Hepatocyte (in vitro differentiated cells): ENCODE data around the gene CKB. TPM values are rescaled to one million over a fixed set of nuclear protein-coding genes. Genes with fewer than 3 reads are reported as not detected.

ENCODE experiments used
- DNase-seq: peaks from one replicate; pipeline ENCODE4 v3.0.0-alpha.2; 2016; ENCODE audit warnings: low spot score
- H2AFZ ChIP-seq: fragments of 200-600 bp; sonication (generic); 2 replicates; pipeline ENCODE4 v1.6.0; 2016; ENCODE audit warnings: antibody characterized with exemption, mild to moderate bottlenecking
- H3K27ac ChIP-seq: fragments of 200-600 bp; sonication (generic); 2 replicates; pipeline ENCODE4 v1.5.1; 2016; ENCODE audit warnings: mild to moderate bottlenecking
- H3K27me3 ChIP-seq: fragments of 200-600 bp; sonication (generic); 2 replicates; pipeline ENCODE4 v1.6.1; 2016
- H3K36me3 ChIP-seq: fragments of 200-600 bp; sonication (generic); replicated peaks from 2 replicates; pipeline ENCODE4 v1.5.1; 2016; ENCODE audit warnings: low read depth; ENCODE audit not compliant: insufficient read depth
- H3K4me1 ChIP-seq: fragments of 200-600 bp; sonication (generic); 2 replicates; pipeline ENCODE4 v1.5.1; 2016; ENCODE audit warnings: mild to moderate bottlenecking, moderate library complexity; ENCODE audit not compliant: insufficient read depth
- H3K4me2 ChIP-seq: fragments of 200-600 bp; sonication (generic); 2 replicates; pipeline ENCODE4 v1.6.0; 2016
- H3K4me3 ChIP-seq: fragments of 200-600 bp; sonication (generic); 2 replicates; pipeline ENCODE4 v1.5.1; 2016; ENCODE audit warnings: mild to moderate bottlenecking
- H3K79me2 ChIP-seq: fragments of 200-600 bp; sonication (generic); 2 replicates; pipeline ENCODE4 v1.6.0; 2017; ENCODE audit warnings: mild to moderate bottlenecking
- H3K9me2 ChIP-seq: fragments of 200-600 bp; sonication (generic); replicated peaks from 2 replicates; pipeline ENCODE4 v1.6.0; 2017; ENCODE audit warnings: mild to moderate bottlenecking; ENCODE audit not compliant: insufficient read depth
- H3K9me3 ChIP-seq: fragments of 200-600 bp; sonication (generic); 2 replicates; pipeline ENCODE4 v1.5.1; 2016; ENCODE audit warnings: low read depth, mild to moderate bottlenecking
- H4K20me1 ChIP-seq: fragments of 200-600 bp; sonication (generic); 2 replicates; pipeline ENCODE4 v1.6.0; 2016; ENCODE audit warnings: mild to moderate bottlenecking; ENCODE audit not compliant: insufficient read depth, poor library complexity, severe bottlenecking
- EZH2 ChIP-seq: fragments of 200-600 bp; sonication (generic); IDR thresholded peaks from 2 replicates; pipeline ENCODE4 v1.6.1; 2016; ENCODE audit warnings: antibody characterized with exemption, mild to moderate bottlenecking, borderline replicate concordance
- EZH2phosphoT487 ChIP-seq: fragments of 200-600 bp; sonication (generic); IDR thresholded peaks from one replicate; pipeline ENCODE4 v1.6.1; 2018; ENCODE audit warnings: antibody characterized with exemption, mild to moderate bottlenecking, low read depth, moderate library complexity; ENCODE audit not compliant: unreplicated experiment, severe bottlenecking
- WGBS: methylation state at CpG from one replicate; pipeline ENCODE4 v1.1.6; 2016; ENCODE audit warnings: low lambda C conversion rate; ENCODE audit errors: missing lambda C conversion rate; 5-methylcytosine and 5-hydroxymethylcytosine counted together
- polyA plus RNA-seq: library from polyadenylated mRNA; unstranded; fragments of >200 nt; fragmentation: Nextera tagmentation; extraction: Ambion mirVana; gene quantifications from 2 replicates; pipeline ENCODE4 v1.2.1, GENCODE V29; 2016
- total RNA-seq: library from RNA; depleted of rRNA; stranded (reverse); fragments of >200 nt; gene quantifications from 2 replicates; pipeline ENCODE4 v1.2.3, GENCODE V29; 2014
- TF ChIP-seq, protein P1 (sequence below): fragments of 200-600 bp; sonication (generic); IDR thresholded peaks from 2 replicates; pipeline ENCODE4 v1.5.1; 2016; ENCODE audit warnings: antibody characterized with exemption, mild to moderate bottlenecking; ENCODE audit not compliant: poor library complexity

CKB gene
- total and polyA plus RNA-seq, 2 experiments from 2014 or later: 682 to 2,829 TPM

DNA sequence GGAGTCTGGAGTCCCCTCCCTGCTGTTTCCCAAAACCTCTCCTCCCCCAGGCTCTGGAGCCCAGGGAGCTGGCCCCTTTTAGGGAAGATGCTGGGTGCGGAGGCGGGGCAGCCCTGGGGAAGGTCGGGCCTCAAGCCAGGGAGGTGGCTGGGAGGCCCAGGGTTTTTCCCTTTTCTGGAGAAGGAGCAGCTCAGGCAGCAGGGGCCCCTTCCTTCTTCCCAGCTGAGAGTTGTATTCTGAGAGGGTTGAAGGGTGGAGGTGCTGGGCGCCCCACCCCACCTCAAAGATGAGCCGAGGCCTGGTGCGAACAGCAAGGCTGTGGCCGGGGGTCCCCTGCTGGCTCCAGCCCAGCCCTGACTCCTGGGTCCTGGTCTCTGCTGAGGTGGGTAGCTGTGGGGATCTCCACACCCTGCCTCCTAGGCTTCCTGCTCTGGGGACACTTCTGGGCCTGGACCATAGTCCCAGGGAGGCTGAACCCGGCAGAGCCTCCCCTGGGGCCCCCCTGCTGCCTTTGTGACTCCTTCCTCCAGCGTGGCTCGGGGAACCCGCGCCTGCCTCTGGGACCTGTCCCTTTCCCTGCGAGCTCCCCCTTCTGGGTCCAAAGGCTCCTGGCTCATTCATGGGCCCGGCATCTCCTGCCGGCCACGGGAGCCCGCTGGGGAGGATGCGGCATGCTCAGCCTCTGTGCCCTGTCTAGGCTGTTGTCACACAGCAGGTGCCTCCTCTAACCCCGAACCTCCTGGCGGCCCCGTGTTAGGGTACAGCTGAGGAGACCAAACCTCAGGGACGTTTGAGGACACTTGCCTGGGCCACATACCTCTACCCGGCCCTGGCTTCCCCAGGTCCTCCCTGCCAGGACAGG, 10.7 kb upstream of the CKB start:
- Histone ChIP-seq H3K4me3 (no peak overlapping the region), H3K4me2 (no peak overlapping the region), H3K4me1 (peaks cover 9% of the 10 kb centered on the region), H3K9me2 (no peaks in the 10 kb centered on the region), H3K79me2 (peaks cover 27% of the 10 kb centered on the region), H3K9me3 (no peaks in the 10 kb centered on the region), H4K20me1 (no peaks in the 10 kb centered on the region), H3K27me3 (no peaks in the 10 kb centered on the region), H3K27ac (no peak overlapping the region), H2AFZ (no peak overlapping the region), H3K36me3 (no peaks in the 10 kb centered on the region)
- WGBS: 91% methylated on average over 22 of the region's 23 CpGs
- DNase-seq: no peak
- TF ChIP-seq, protein P1, sequence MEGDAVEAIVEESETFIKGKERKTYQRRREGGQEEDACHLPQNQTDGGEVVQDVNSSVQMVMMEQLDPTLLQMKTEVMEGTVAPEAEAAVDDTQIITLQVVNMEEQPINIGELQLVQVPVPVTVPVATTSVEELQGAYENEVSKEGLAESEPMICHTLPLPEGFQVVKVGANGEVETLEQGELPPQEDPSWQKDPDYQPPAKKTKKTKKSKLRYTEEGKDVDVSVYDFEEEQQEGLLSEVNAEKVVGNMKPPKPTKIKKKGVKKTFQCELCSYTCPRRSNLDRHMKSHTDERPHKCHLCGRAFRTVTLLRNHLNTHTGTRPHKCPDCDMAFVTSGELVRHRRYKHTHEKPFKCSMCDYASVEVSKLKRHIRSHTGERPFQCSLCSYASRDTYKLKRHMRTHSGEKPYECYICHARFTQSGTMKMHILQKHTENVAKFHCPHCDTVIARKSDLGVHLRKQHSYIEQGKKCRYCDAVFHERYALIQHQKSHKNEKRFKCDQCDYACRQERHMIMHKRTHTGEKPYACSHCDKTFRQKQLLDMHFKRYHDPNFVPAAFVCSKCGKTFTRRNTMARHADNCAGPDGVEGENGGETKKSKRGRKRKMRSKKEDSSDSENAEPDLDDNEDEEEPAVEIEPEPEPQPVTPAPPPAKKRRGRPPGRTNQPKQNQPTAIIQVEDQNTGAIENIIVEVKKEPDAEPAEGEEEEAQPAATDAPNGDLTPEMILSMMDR: no peak
- no peak for TF ChIP-seq EZH2phosphoT487
- no peak for TF ChIP-seq EZH2

DNA sequence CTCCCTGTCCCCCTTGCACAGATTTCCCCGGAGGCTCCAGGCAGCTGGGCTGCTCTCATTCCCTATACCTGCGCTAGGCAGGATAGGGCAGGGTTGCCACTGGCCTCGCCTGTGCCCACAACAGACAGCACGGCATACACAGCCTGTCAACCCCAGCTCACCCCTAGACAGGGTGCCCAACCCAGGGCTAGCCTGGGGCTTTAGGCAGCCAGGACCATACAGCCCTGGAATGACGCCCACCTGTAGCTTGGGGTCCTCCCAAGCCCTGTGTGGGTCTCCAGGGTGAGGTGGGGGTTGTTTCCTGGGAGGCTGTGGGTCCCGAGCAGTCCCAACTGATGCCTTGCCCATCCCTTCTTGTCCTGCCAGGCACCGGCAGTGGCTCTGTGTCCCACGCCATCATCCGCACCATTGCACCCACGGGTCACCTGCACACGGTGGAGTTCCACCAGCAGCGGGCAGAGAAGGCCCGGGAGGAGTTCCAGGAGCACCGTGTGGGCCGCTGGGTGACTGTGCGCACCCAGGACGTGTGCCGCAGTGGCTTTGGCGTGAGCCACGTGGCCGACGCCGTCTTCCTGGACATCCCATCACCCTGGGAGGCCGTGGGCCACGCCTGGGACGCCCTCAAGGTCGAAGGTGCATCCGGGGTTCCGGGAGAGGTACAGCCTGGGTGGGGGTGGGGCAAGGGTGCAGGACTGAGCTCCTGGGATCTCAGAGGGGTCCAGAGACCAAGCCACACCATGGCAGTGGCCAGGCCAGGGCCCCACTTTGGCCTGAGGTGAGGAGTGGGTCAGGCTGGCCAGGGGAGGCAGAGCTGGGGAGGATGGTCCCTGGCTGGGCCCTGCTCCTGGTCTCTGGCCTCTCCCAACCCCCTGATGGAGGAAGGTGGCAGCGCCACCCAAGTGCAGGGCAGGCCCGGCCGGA, 9.8 kb upstream of the CKB start:
- Histone ChIP-seq H2AFZ (no peak overlapping the region), H3K4me3 (no peak overlapping the region), H3K36me3 (no peaks in the 10 kb centered on the region), H3K79me2 (peaks cover 35% of the 10 kb centered on the region), H3K9me3 (no peaks in the 10 kb centered on the region), H3K4me2 (no peak overlapping the region), H3K4me1 (peaks cover 17% of the 10 kb centered on the region), H3K27me3 (no peaks in the 10 kb centered on the region), H3K27ac (no peak overlapping the region), H4K20me1 (no peaks in the 10 kb centered on the region), H3K9me2 (no peaks in the 10 kb centered on the region)
- TF ChIP-seq EZH2phosphoT487 (no peak), EZH2 (no peak)
- TF ChIP-seq, protein P1: no peak
- WGBS: 96% methylated on average over 31 of the region's 32 CpGs
- no peak for DNase-seq

DNA sequence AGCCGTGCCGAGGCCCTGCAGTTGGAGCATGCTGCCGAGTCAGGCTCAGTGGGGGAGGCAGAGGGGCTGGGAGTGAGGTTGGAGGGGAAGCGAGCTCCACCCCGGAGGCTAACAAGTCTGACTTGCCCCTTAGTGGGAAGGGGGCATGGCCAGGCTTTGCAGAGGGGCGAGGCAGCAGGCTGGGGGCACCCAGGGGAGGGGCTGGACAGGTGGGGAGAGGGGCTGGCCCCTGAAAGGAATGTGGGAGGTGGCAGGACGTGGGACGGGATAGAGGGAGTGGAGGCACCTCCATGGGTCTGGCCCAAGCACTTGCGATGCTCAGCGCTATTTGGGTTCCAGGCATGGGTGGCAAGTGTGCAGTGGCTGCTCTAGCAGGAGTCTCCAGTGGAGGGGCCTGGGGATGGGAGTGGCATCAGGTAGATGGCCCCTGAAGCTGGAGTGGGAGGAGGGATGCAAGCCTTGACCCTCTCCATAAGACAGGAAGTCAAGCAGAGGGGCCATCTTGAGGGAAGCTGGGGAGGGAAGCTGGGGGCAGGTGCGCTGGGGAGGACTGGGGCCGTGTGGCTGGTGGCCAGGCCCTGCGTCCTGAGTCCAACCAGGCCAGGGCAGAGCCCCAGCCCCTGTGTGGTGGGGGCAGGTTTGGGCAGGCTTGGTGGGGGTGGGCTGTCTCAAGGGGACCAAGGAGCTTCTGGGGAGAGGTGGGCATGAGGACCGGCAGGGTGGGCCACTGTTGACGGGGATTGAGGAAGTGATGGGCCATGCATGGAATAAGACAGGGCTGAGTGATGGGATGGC, 9.0 kb upstream of the CKB start:
- TF ChIP-seq, protein P1: no peak
- TF ChIP-seq EZH2: no peak
- no peak for TF ChIP-seq EZH2phosphoT487
- Histone ChIP-seq H3K9me2 (no peaks in the 10 kb centered on the region), H3K36me3 (no peaks in the 10 kb centered on the region), H3K4me1 (peaks cover 22% of the 10 kb centered on the region), H4K20me1 (no peaks in the 10 kb centered on the region), H3K4me3 (no peak overlapping the region), H3K9me3 (no peaks in the 10 kb centered on the region), H3K27ac (no peak overlapping the region), H3K27me3 (no peaks in the 10 kb centered on the region), H2AFZ (no peak overlapping the region), H3K4me2 (no peak overlapping the region), H3K79me2 (peaks cover 41% of the 10 kb centered on the region)
- WGBS: 95% methylated on average over 15 of the region's 15 CpGs
- no peak for DNase-seq
